Caco-2 (cell line): ENCODE measurements around the gene SPDYE4. TPM values are rescaled to one million over a fixed set of nuclear protein-coding genes. Genes with fewer than 3 reads are reported as not detected.

Experiments
- BruUV-seq: library from RNA; stranded (reverse); fragments of 400-500 nt; replicated peaks from 2 replicates; lab custom pipeline; 2021; lab: Mats Ljungman, UMichigan
- CTCF ChIA-PET: fragments of 300-600 bp; sonication (Branson Sonifier 250); formaldehyde crosslinking; loops from one replicate; lab custom pipeline; 2022; ENCODE audit warnings: antibody characterized with exemption; lab: Charles Lee
- POLR2A ChIA-PET: fragments of 300-600 bp; sonication (Branson Sonifier 250); formaldehyde crosslinking; loops from one replicate; lab custom pipeline; 2022; ENCODE audit warnings: antibody characterized with exemption; lab: Charles Lee
- DNase-seq, 2 experiments: peaks; one replicate each; pipeline versions ENCODE4 v3.0.0 to v3.0.0-alpha.2; 2020 to 2022
- H3K27me3 ChIP-seq: replicated peaks from 2 replicates; pipeline ENCODE4 v1.6.0; 2011; ENCODE audit warnings: low read length; ENCODE audit not compliant: control insufficient read depth, insufficient read depth
- H3K36me3 ChIP-seq: 2 replicates; pipeline ENCODE4 v1.5.1; 2011; ENCODE audit warnings: low read length; ENCODE audit not compliant: control insufficient read depth, insufficient read depth
- H3K4me1 ChIP-seq: fragments of 250-450 bp; sonication (Bioruptor Pico); 2 replicates; pipeline ENCODE4 v1.5.1; 2020; ENCODE audit warnings: mild to moderate bottlenecking
- H3K4me3 ChIP-seq: 2 replicates; pipeline ENCODE4 v1.5.1; 2011; ENCODE audit warnings: low read depth, mild to moderate bottlenecking, control low read depth, low read length
- H3K9me3 ChIP-seq: fragments of 250-450 bp; sonication (Bioruptor Pico); 2 replicates; pipeline ENCODE4 v1.5.1; 2020; ENCODE audit warnings: mild to moderate bottlenecking, moderate library complexity
- H3K27ac Mint-ChIP-seq: one replicate; pipeline ENCODE4 v1.8.0; 2022; ENCODE audit warnings: mixed read lengths; ENCODE audit not compliant: unreplicated experiment
- H3K27me3 Mint-ChIP-seq: one replicate; pipeline ENCODE4 v1.8.0; 2022; ENCODE audit warnings: mixed read lengths; ENCODE audit not compliant: insufficient read depth, unreplicated experiment
- H3K36me3 Mint-ChIP-seq: one replicate; pipeline ENCODE4 v1.8.0; 2022; ENCODE audit warnings: mild to moderate bottlenecking, mixed read lengths; ENCODE audit not compliant: insufficient read depth, unreplicated experiment
- H3K4me1 Mint-ChIP-seq: one replicate; pipeline ENCODE4 v1.8.0; 2022; ENCODE audit warnings: low read depth, mixed read lengths; ENCODE audit not compliant: unreplicated experiment
- H3K4me3 Mint-ChIP-seq: one replicate; pipeline ENCODE4 v1.8.0; 2022; ENCODE audit warnings: mild to moderate bottlenecking, moderate library complexity, mixed read lengths; ENCODE audit not compliant: unreplicated experiment
- H3K9me3 Mint-ChIP-seq: one replicate; pipeline ENCODE4 v1.8.0; 2022; ENCODE audit warnings: mixed read lengths; ENCODE audit not compliant: unreplicated experiment
- CTCF ChIP-seq, 2 experiments: fragments of 200-600 bp in 1 of 2; IDR thresholded peaks; 1 replicate in 1 of 2; 2 replicates in 1 of 2; pipeline versions ENCODE4 v1.5.1 to v1.8.0; 2011 to 2022; ENCODE audit warnings: antibody characterized with exemption in 1 of 2, control low read depth in 1 of 2, inconsistent platforms in 1 of 2, low read depth in 1 of 2, low read length in 1 of 2, mild to moderate bottlenecking in 1 of 2, moderate library complexity in 1 of 2; ENCODE audit not compliant: insufficient read depth in 1 of 2, severe bottlenecking in 1 of 2, unreplicated experiment in 1 of 2
- intact Hi-C: fragments of 100-400 bp; cut with micrococcal nuclease; formaldehyde crosslinking; loops from one replicate; pipeline ENCODE4 v1.10.0; 2022; ENCODE audit not compliant: unreplicated experiment
- total RNA-seq: library from RNA; stranded (reverse); gene quantifications from 2 replicates; pipeline ENCODE4 v1.2.3, GENCODE V29; 2022

The SPDYE4 gene
- total RNA-seq, 1 experiment from 2014 or later, result not detected

DNA sequence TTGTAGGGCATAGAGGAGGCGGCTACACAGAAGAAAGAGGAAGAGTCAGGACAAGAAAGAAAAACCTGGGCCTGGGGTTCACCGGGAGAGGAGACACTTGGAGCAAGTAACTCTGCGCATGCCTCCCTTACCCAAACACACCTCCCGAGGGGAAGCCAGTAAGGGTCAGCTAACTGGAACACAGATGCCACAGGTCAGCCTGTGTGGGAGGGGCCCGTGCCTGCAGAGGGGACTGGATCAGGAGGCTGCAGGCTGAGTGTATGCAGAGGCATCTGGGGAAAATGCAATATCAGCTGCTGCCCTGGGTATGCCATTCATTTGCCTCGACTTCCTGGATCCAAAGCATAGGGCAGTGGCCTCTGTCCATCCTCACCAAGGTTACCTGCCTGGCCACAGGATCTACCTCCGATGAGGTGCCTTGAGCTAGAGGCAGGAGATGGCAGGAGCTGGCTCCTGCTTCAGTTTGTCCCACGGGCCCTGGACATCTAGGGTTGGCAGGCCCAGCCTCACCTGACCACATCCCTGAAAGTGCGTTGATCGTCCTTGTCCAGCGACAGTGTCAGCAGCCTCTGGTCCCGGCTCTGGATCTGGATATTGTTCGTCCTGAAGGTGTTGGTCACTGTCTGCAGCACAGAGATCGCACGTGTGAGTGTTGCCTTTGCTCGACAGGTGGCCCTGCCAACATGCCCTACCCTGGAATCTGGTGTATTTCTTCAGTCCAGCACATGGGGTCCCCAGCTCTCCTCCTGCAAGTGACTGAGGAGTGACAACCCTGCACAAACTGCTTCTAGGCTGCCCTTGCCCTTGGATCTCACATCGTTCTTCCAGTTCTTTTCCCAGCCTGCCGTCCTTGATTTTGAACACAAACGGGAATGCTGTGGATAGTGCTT, 45.4 kb upstream of the SPDYE4 start:
- Mint-ChIP-seq H3K9me3 (peaks cover 10% of the 10 kb centered on the region), H3K4me3 (no peak overlapping the region), H3K4me1 (no peaks in the 10 kb centered on the region), H3K27ac (no peak overlapping the region), H3K27me3 (no peaks in the 10 kb centered on the region), H3K36me3 (no peaks in the 10 kb centered on the region)
- ChIA-PET POLR2A (no interaction called here), CTCF (no interaction called here)
- DNase-seq, result peak in 1 of 2 experiments; percentile 42
- no peaks in the 10 kb centered on the region for H3K36me3 ChIP-seq
- intact Hi-C loops, result loop anchor here (1.0 kb wide), 1 partner anchor 92 kb away; no protein-coding TSS in a partner anchor
- no peaks in the 10 kb centered on the region for H3K9me3 ChIP-seq
- BruUV-seq, result no TSS peak
- no peak overlapping the region for H3K4me3 ChIP-seq
- peak in 1 of 2 experiments; percentile 39 for TF ChIP-seq CTCF (IDR thresholded peaks at IDR 0.05; ENCODE audit: insufficient read depth in 1 of 2, low read depth in 1 of 2, low read length in 1 of 2, severe bottlenecking in 1 of 2, unreplicated experiment in 1 of 2)
- H3K27me3 ChIP-seq, result no peaks in the 10 kb centered on the region
- H3K4me1 ChIP-seq, result no peaks in the 10 kb centered on the region

DNA sequence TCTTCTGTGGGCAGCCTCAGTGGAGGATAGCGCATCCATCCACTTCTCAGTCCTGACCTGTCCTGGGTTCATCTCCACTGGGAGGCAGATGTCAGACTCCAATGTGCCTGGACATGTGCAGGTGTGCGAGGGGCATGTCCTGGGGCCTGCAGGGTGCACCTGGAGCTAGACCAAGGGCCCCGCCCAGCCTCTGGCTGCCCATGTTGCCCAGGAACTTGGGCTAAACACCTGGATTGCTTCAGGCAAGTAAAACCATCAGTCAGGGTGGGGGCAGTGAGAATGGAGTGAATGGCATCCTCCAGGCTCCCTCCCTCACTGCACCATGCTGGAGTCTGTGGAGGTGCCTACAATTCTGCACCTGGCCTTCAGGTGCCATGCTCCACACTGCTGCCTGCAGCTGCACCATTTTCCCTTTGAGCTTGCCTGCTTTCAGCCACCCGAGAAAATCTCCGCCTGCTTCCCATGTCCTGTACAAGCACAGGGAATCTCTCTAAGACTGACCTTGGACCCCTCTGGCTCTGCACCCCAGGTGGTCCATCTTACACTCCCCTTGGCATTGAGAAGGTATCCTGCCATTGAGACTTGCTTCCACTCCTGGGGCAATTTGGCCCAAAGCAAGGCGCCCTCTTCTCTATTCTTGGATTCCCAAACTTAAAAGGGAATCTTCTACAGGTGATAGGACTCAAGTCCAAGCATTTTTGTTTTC, 42.9 kb upstream of the SPDYE4 start:
- no peaks in the 10 kb centered on the region for H3K9me3 Mint-ChIP-seq
- CTCF ChIA-PET, result no interaction called here
- Histone ChIP-seq H3K4me3 (no peak overlapping the region), H3K36me3 (no peaks in the 10 kb centered on the region), H3K4me1 (no peaks in the 10 kb centered on the region), H3K27me3 (no peaks in the 10 kb centered on the region), H3K9me3 (no peaks in the 10 kb centered on the region)
- no peak for TF ChIP-seq CTCF (IDR thresholded peaks at IDR 0.05; ENCODE audit: insufficient read depth in 1 of 2, low read depth in 1 of 2, low read length in 1 of 2, severe bottlenecking in 1 of 2, unreplicated experiment in 1 of 2)
- POLR2A ChIA-PET, result no interaction called here
- H3K4me3 Mint-ChIP-seq, result no peak overlapping the region
- H3K36me3 Mint-ChIP-seq, result no peaks in the 10 kb centered on the region
- no peak for DNase-seq
- H3K27ac Mint-ChIP-seq, result no peak overlapping the region
- no TSS peak for BruUV-seq
- no peaks in the 10 kb centered on the region for H3K27me3 Mint-ChIP-seq
- H3K4me1 Mint-ChIP-seq, result no peaks in the 10 kb centered on the region
- intact Hi-C loops, result no loop called here

DNA sequence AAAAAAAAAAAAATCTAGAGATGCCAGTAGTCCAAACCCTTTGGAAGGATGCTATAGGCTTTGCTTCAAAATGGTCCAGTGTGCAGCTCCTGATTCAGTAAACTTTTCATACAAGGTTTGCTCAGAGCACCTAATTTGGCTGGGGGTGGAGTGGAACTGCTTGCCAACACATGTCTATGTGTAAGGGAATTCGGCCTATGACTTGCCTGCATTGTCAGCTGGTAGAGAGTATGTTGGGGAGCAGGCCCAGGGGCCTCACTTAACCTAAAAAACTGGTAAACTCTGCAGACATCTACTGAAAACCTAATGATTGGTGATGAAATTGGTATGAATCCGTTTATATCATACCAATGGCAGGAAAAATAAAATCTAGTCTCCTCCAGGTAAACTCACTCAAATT, 42.3 kb upstream of the SPDYE4 start:
- H3K9me3 ChIP-seq, result no peaks in the 10 kb centered on the region
- H3K27me3 ChIP-seq, result no peaks in the 10 kb centered on the region
- intact Hi-C loops, result no loop called here
- ChIA-PET POLR2A (no interaction called here), CTCF (no interaction called here)
- no peaks in the 10 kb centered on the region for H3K27me3 Mint-ChIP-seq
- no peaks in the 10 kb centered on the region for H3K4me1 ChIP-seq
- H3K27ac Mint-ChIP-seq, result no peak overlapping the region
- TF ChIP-seq CTCF (IDR thresholded peaks at IDR 0.05; ENCODE audit: insufficient read depth in 1 of 2, low read depth in 1 of 2, low read length in 1 of 2, severe bottlenecking in 1 of 2, unreplicated experiment in 1 of 2), result no peak
- DNase-seq, result no peak
- no peaks in the 10 kb centered on the region for H3K4me1 Mint-ChIP-seq
- H3K36me3 Mint-ChIP-seq, result no peaks in the 10 kb centered on the region
- H3K4me3 ChIP-seq, result no peak overlapping the region
- no peak overlapping the region for H3K4me3 Mint-ChIP-seq
- H3K9me3 Mint-ChIP-seq, result no peaks in the 10 kb centered on the region
- BruUV-seq, result no TSS peak
- no peaks in the 10 kb centered on the region for H3K36me3 ChIP-seq
